Endodermal cell (in vitro differentiated cells): ENCODE measurements around the gene USP21. TPM values are rescaled to one million over a fixed set of nuclear protein-coding genes. Genes with fewer than 3 reads are reported as not detected.

Source experiments
- DNase-seq: peaks from one replicate; pipeline ENCODE4 v3.0.0-alpha.2; 2017
- H3K27ac ChIP-seq: 2 replicates; pipeline ENCODE4 v1.5.1; 2013; ENCODE audit warnings: mild to moderate bottlenecking, low read depth, low read length, moderate library complexity
- H3K27me3 ChIP-seq: 2 replicates; pipeline ENCODE4 v1.6.1; 2013; ENCODE audit warnings: mild to moderate bottlenecking, low read length, moderate library complexity; ENCODE audit not compliant: insufficient read depth, control insufficient read depth, poor library complexity, severe bottlenecking
- H3K36me3 ChIP-seq: 2 replicates; pipeline ENCODE4 v1.7.0; 2013; ENCODE audit warnings: mild to moderate bottlenecking, low read length, moderate library complexity; ENCODE audit not compliant: control insufficient read depth, insufficient read depth
- H3K4me1 ChIP-seq: one replicate; pipeline ENCODE4 v1.7.0; 2013; ENCODE audit warnings: low read length; ENCODE audit not compliant: control insufficient read depth, insufficient read depth
- H3K4me3 ChIP-seq: 2 replicates; pipeline ENCODE4 v1.5.1; 2013; ENCODE audit warnings: mild to moderate bottlenecking, low read length, moderate library complexity
- H3K9ac ChIP-seq: 2 replicates; pipeline ENCODE4 v1.6.1; 2013; ENCODE audit warnings: mild to moderate bottlenecking, low read length, moderate library complexity; ENCODE audit not compliant: poor library complexity, severe bottlenecking; ENCODE audit errors: extremely low read depth
- H3K9me3 ChIP-seq: 2 replicates; pipeline ENCODE4 v1.6.1; 2013; ENCODE audit warnings: mild to moderate bottlenecking, low read length, moderate library complexity; ENCODE audit not compliant: control insufficient read depth
- H3K27ac Mint-ChIP-seq: 2 replicates; pipeline ENCODE4 v1.8.0; 2020; ENCODE audit warnings: mixed read lengths
- H3K27me3 Mint-ChIP-seq: 2 replicates; pipeline ENCODE4 v1.8.0; 2021; ENCODE audit warnings: mild to moderate bottlenecking, mixed read lengths; ENCODE audit not compliant: insufficient read depth
- H3K36me3 Mint-ChIP-seq: 2 replicates; pipeline ENCODE4 v1.8.0; 2020; ENCODE audit warnings: low read depth, mixed read lengths
- H3K4me1 Mint-ChIP-seq: 2 replicates; pipeline ENCODE4 v1.8.0; 2020; ENCODE audit warnings: mixed read lengths
- H3K4me3 Mint-ChIP-seq: 2 replicates; pipeline ENCODE4 v1.8.0; 2020; ENCODE audit warnings: mild to moderate bottlenecking, moderate library complexity, mixed read lengths
- H3K9me3 Mint-ChIP-seq: 2 replicates; pipeline ENCODE4 v1.8.0; 2020; ENCODE audit warnings: mild to moderate bottlenecking, mixed read lengths
- CTCF ChIP-seq: fragments of 200-600 bp; sonication (generic); conservative IDR thresholded peaks from 2 replicates; pipeline ENCODE4 v1.5.0; 2021; ENCODE audit warnings: antibody characterized with exemption, mild to moderate bottlenecking
- WGBS, 2 experiments: methylation state at CpG; one replicate each; pipeline versions ENCODE4 v1.1.5 to v1.1.7; 2013; ENCODE audit warnings: missing lambda C conversion rate in 2 of 2, mixed read lengths in 1 of 2; ENCODE audit not compliant: insufficient coverage in 1 of 2, insufficient read length in 1 of 2; 5-methylcytosine and 5-hydroxymethylcytosine counted together
- total RNA-seq, 2 donors: library from RNA; stranded (reverse); fragmentation: NEBNext Ultra II Directional in 1 of 2; extraction: Animal tissue kit (Norgen Biotek cat#: 25700) in 1 of 2; gene quantifications; 2 replicates in 1 of 2; 3 replicates in 1 of 2; pipeline ENCODE4 v1.2.1, GENCODE V29; 2021

Gene USP21
- total RNA-seq, 2 donors from 2014 or later = 26.7 to 39.7 TPM

- DNase-seq = no peak
- H3K27me3 Mint-ChIP-seq = no peaks in the 10 kb centered on the region
- Histone ChIP-seq H3K4me3 (no peak overlapping the region), H3K27me3 (no peaks in the 10 kb centered on the region), H3K27ac (no peak overlapping the region), H3K36me3 (no peaks in the 10 kb centered on the region), H3K4me1 (no peaks in the 10 kb centered on the region), H3K9ac (no peak overlapping the region), H3K9me3 (no peaks in the 10 kb centered on the region)
- 96 to 98% methylated on average over 3 to 6 of the region's 6 CpGs for WGBS, 2 experiments
- no peaks in the 10 kb centered on the region for H3K9me3 Mint-ChIP-seq
- TF ChIP-seq CTCF = no peak
- no peak overlapping the region for H3K4me3 Mint-ChIP-seq
- H3K4me1 Mint-ChIP-seq = peaks cover 4% of the 10 kb centered on the region
- H3K36me3 Mint-ChIP-seq = no peaks in the 10 kb centered on the region
- H3K27ac Mint-ChIP-seq = no peak overlapping the region
Observed at GRCh38 chr1:161188381-161188780, 29.1 kb downstream of the USP21 start.

- Mint-ChIP-seq H3K4me1 (peaks cover 4% of the 10 kb centered on the region), H3K9me3 (no peaks in the 10 kb centered on the region), H3K27me3 (no peaks in the 10 kb centered on the region), H3K27ac (no peak overlapping the region), H3K36me3 (no peaks in the 10 kb centered on the region), H3K4me3 (no peak overlapping the region)
- Histone ChIP-seq H3K4me1 (no peaks in the 10 kb centered on the region), H3K27ac (no peak overlapping the region), H3K4me3 (no peak overlapping the region), H3K27me3 (no peaks in the 10 kb centered on the region), H3K36me3 (no peaks in the 10 kb centered on the region), H3K9me3 (no peaks in the 10 kb centered on the region), H3K9ac (no peak overlapping the region)
- WGBS, 2 experiments = 89 to 97% methylated on average over 1 to 5 of the region's 5 CpGs
- DNase-seq = no peak
- TF ChIP-seq CTCF = no peak
Observed at GRCh38 chr1:161189036-161189435, 29.7 kb downstream of the USP21 start.

GRCh38 chr1:161190962-161191521, 31.7 kb downstream of the USP21 start:
- H3K27ac Mint-ChIP-seq = peak overlapping the region; percentile 59
- Histone ChIP-seq H3K4me3 (no peak overlapping the region), H3K27me3 (no peaks in the 10 kb centered on the region), H3K36me3 (no peaks in the 10 kb centered on the region), H3K27ac (no peak overlapping the region), H3K9ac (no peak overlapping the region), H3K4me1 (no peaks in the 10 kb centered on the region), H3K9me3 (no peaks in the 10 kb centered on the region)
- H3K9me3 Mint-ChIP-seq = no peaks in the 10 kb centered on the region
- DNase-seq = peak; percentile 77
- 86 to 94% methylated on average over 17 to 22 of the region's 22 CpGs for WGBS, 2 experiments
- no peak for TF ChIP-seq CTCF
- H3K4me3 Mint-ChIP-seq = no peak overlapping the region
- peaks cover 4% of the 10 kb centered on the region for H3K4me1 Mint-ChIP-seq
- H3K27me3 Mint-ChIP-seq = no peaks in the 10 kb centered on the region
- H3K36me3 Mint-ChIP-seq = no peaks in the 10 kb centered on the region
